Activated CD4-positive, alpha-beta T cell treated with anti-CD3 and anti-CD28 coated beads, Interleukin-2, amount 10 ng/mL, durations not matched to agents 24 days and 14 days (primary cell): ENCODE results near the gene RFX4. TPM values are rescaled to one million over a fixed set of nuclear protein-coding genes. Genes with fewer than 3 reads are reported as not detected.

Source experiments
- DNase-seq: peaks from one replicate; pipeline ENCODE4 v3.0.0; 2022
- H3K27ac Mint-ChIP-seq: one replicate; pipeline ENCODE4 v1.8.0; 2022; ENCODE audit warnings: mild to moderate bottlenecking, mixed read lengths
- H3K27me3 Mint-ChIP-seq: one replicate; pipeline ENCODE4 v1.8.0; 2022; ENCODE audit warnings: mixed read lengths
- H3K36me3 Mint-ChIP-seq: one replicate; pipeline ENCODE4 v1.8.0; 2022; ENCODE audit warnings: low read depth, mild to moderate bottlenecking, mixed read lengths
- H3K4me1 Mint-ChIP-seq: one replicate; pipeline ENCODE4 v1.8.0; 2021; ENCODE audit warnings: mixed read lengths
- H3K4me3 Mint-ChIP-seq: one replicate; pipeline ENCODE4 v1.8.0; 2022; ENCODE audit warnings: mild to moderate bottlenecking, moderate library complexity, mixed read lengths
- H3K9me3 Mint-ChIP-seq: one replicate; pipeline ENCODE4 v1.8.0; 2021; ENCODE audit warnings: mixed read lengths
- intact Hi-C: fragments of 100-400 bp; cut with micrococcal nuclease; formaldehyde crosslinking; loops from one replicate; pipeline ENCODE4 v1.15.1; 2023
- total RNA-seq: library from RNA; stranded (reverse); gene quantifications from 2 replicates; pipeline ENCODE4 v1.2.3, GENCODE V29; 2022

RFX4 gene
- total RNA-seq, 1 donor from 2014 or later = not detected

GRCh38 chr12:106704081-106704480, 121.3 kb downstream of the RFX4 start:
- H3K4me3 Mint-ChIP-seq = no peak overlapping the region
- no peaks in the 10 kb centered on the region for H3K36me3 Mint-ChIP-seq
- DNase-seq = no peak
- H3K4me1 Mint-ChIP-seq = no peaks in the 10 kb centered on the region
- no peak overlapping the region for H3K27ac Mint-ChIP-seq
- H3K27me3 Mint-ChIP-seq = peaks cover under 1% of the 10 kb centered on the region
- intact Hi-C loops = no loop called here
- peaks cover 7% of the 10 kb centered on the region for H3K9me3 Mint-ChIP-seq

GRCh38 chr12:106705971-106706370, 123.2 kb downstream of the RFX4 start:
- Mint-ChIP-seq H3K9me3 (peaks cover 7% of the 10 kb centered on the region), H3K36me3 (no peaks in the 10 kb centered on the region), H3K27ac (no peak overlapping the region), H3K4me1 (no peaks in the 10 kb centered on the region), H3K27me3 (peaks cover 7% of the 10 kb centered on the region), H3K4me3 (no peak overlapping the region)
- intact Hi-C loops = no loop called here
- no peak for DNase-seq

- no peaks in the 10 kb centered on the region for H3K36me3 Mint-ChIP-seq
- H3K4me1 Mint-ChIP-seq = no peaks in the 10 kb centered on the region
- H3K4me3 Mint-ChIP-seq = no peak overlapping the region
- H3K9me3 Mint-ChIP-seq = no peaks in the 10 kb centered on the region
- no peak for DNase-seq
- intact Hi-C loops = no loop called here
- no peak overlapping the region for H3K27ac Mint-ChIP-seq
- H3K27me3 Mint-ChIP-seq = peaks cover 11% of the 10 kb centered on the region
Observed at GRCh38 chr12:106709068-106709511, 126.3 kb downstream of the RFX4 start.

GRCh38 chr12:106710143-106710893, 127.5 kb downstream of the RFX4 start:
- Mint-ChIP-seq H3K9me3 (no peaks in the 10 kb centered on the region), H3K36me3 (no peaks in the 10 kb centered on the region), H3K4me3 (no peak overlapping the region), H3K27ac (no peak overlapping the region), H3K4me1 (no peaks in the 10 kb centered on the region), H3K27me3 (peaks cover 11% of the 10 kb centered on the region)
- intact Hi-C loops = no loop called here
- no peak for DNase-seq

GRCh38 chr12:106711316-106711715, 128.5 kb downstream of the RFX4 start:
- Mint-ChIP-seq H3K36me3 (no peaks in the 10 kb centered on the region), H3K27ac (no peak overlapping the region), H3K4me3 (no peak overlapping the region), H3K4me1 (no peaks in the 10 kb centered on the region), H3K27me3 (peaks cover 11% of the 10 kb centered on the region), H3K9me3 (no peaks in the 10 kb centered on the region)
- no peak for DNase-seq
- intact Hi-C loops = no loop called here

- Mint-ChIP-seq H3K27me3 (peaks cover 11% of the 10 kb centered on the region), H3K36me3 (no peaks in the 10 kb centered on the region), H3K9me3 (no peaks in the 10 kb centered on the region), H3K4me1 (no peaks in the 10 kb centered on the region), H3K4me3 (no peak overlapping the region), H3K27ac (no peak overlapping the region)
- no peak for DNase-seq
- intact Hi-C loops = no loop called here
Observed at GRCh38 chr12:106712768-106713167, 130.0 kb downstream of the RFX4 start.

GRCh38 chr12:106714926-106715325, 132.1 kb downstream of the RFX4 start:
- Mint-ChIP-seq H3K36me3 (no peaks in the 10 kb centered on the region), H3K27me3 (peaks cover 11% of the 10 kb centered on the region), H3K4me1 (no peaks in the 10 kb centered on the region), H3K27ac (no peak overlapping the region), H3K9me3 (no peaks in the 10 kb centered on the region), H3K4me3 (no peak overlapping the region)
- intact Hi-C loops = no loop called here
- DNase-seq = no peak

- Mint-ChIP-seq H3K4me1 (no peaks in the 10 kb centered on the region), H3K36me3 (no peaks in the 10 kb centered on the region), H3K27ac (no peak overlapping the region)
Observed at GRCh38 chr12:106715582-106715981, 132.8 kb downstream of the RFX4 start.

GRCh38 chr12:106717673-106718072, 134.9 kb downstream of the RFX4 start:
- intact Hi-C loops = no loop called here
- H3K27ac Mint-ChIP-seq = no peak overlapping the region
- H3K4me1 Mint-ChIP-seq = no peaks in the 10 kb centered on the region
- H3K9me3 Mint-ChIP-seq = no peaks in the 10 kb centered on the region
- peaks cover 2% of the 10 kb centered on the region for H3K27me3 Mint-ChIP-seq
- no peaks in the 10 kb centered on the region for H3K36me3 Mint-ChIP-seq
- H3K4me3 Mint-ChIP-seq = no peak overlapping the region
- DNase-seq = no peak

More at GRCh38 chr12:106715582-106715981, 132.8 kb downstream of the RFX4 start:
- Mint-ChIP-seq H3K27me3 (peaks cover 8% of the 10 kb centered on the region), H3K9me3 (no peaks in the 10 kb centered on the region), H3K4me3 (no peak overlapping the region)
- DNase-seq = no peak
- intact Hi-C loops = no loop called here

- H3K27me3 Mint-ChIP-seq = peaks cover 2% of the 10 kb centered on the region
- H3K4me3 Mint-ChIP-seq = no peak overlapping the region
- no peaks in the 10 kb centered on the region for H3K9me3 Mint-ChIP-seq
- no peaks in the 10 kb centered on the region for H3K36me3 Mint-ChIP-seq
- no peaks in the 10 kb centered on the region for H3K4me1 Mint-ChIP-seq
- intact Hi-C loops = no loop called here
- no peak for DNase-seq
- no peak overlapping the region for H3K27ac Mint-ChIP-seq
Observed at GRCh38 chr12:106719879-106720278, 137.1 kb downstream of the RFX4 start.

GRCh38 chr12:106720696-106721095, 137.9 kb downstream of the RFX4 start:
- H3K27ac Mint-ChIP-seq = no peak overlapping the region
- H3K4me1 Mint-ChIP-seq = no peaks in the 10 kb centered on the region
- DNase-seq = no peak
- no peaks in the 10 kb centered on the region for H3K9me3 Mint-ChIP-seq
- H3K36me3 Mint-ChIP-seq = no peaks in the 10 kb centered on the region
- intact Hi-C loops = no loop called here
- peaks cover 2% of the 10 kb centered on the region for H3K27me3 Mint-ChIP-seq
- no peak overlapping the region for H3K4me3 Mint-ChIP-seq

GRCh38 chr12:106721915-106722314, 139.1 kb downstream of the RFX4 start:
- peaks cover 2% of the 10 kb centered on the region for H3K27me3 Mint-ChIP-seq
- H3K4me1 Mint-ChIP-seq = peaks cover 3% of the 10 kb centered on the region
- no peaks in the 10 kb centered on the region for H3K9me3 Mint-ChIP-seq
- intact Hi-C loops = no loop called here
- H3K27ac Mint-ChIP-seq = no peak overlapping the region
- no peak overlapping the region for H3K4me3 Mint-ChIP-seq
- H3K36me3 Mint-ChIP-seq = no peaks in the 10 kb centered on the region
- no peak for DNase-seq

GRCh38 chr12:106722837-106723236, 140.0 kb downstream of the RFX4 start:
- intact Hi-C loops = no loop called here
- no peak overlapping the region for H3K27ac Mint-ChIP-seq
- H3K27me3 Mint-ChIP-seq = peaks cover 2% of the 10 kb centered on the region
- no peaks in the 10 kb centered on the region for H3K36me3 Mint-ChIP-seq
- H3K4me3 Mint-ChIP-seq = no peak overlapping the region
- H3K4me1 Mint-ChIP-seq = peaks cover 3% of the 10 kb centered on the region
- no peaks in the 10 kb centered on the region for H3K9me3 Mint-ChIP-seq
- DNase-seq = no peak

GRCh38 chr12:106723416-106723815, 140.6 kb downstream of the RFX4 start:
- Mint-ChIP-seq H3K36me3 (no peaks in the 10 kb centered on the region), H3K27me3 (peaks cover under 1% of the 10 kb centered on the region), H3K4me3 (no peak overlapping the region), H3K27ac (no peak overlapping the region), H3K9me3 (no peaks in the 10 kb centered on the region), H3K4me1 (peaks cover 3% of the 10 kb centered on the region)
- intact Hi-C loops = no loop called here
- DNase-seq = no peak

- DNase-seq = no peak
- H3K27ac Mint-ChIP-seq = no peak overlapping the region
Observed at GRCh38 chr12:106724116-106724515, 141.3 kb downstream of the RFX4 start.

More at GRCh38 chr12:106724116-106724515, 141.3 kb downstream of the RFX4 start:
- Mint-ChIP-seq H3K27me3 (peaks cover 2% of the 10 kb centered on the region), H3K4me1 (peaks cover 3% of the 10 kb centered on the region), H3K4me3 (no peak overlapping the region), H3K36me3 (no peaks in the 10 kb centered on the region), H3K9me3 (no peaks in the 10 kb centered on the region)
- intact Hi-C loops = no loop called here
